RPMI7951 (cell line): ENCODE measurements around the gene ARSB. TPM values are rescaled to one million over a fixed set of nuclear protein-coding genes. Genes with fewer than 3 reads are reported as not detected.

ENCODE experiments used
- DNase-seq: peaks from one replicate; pipeline ENCODE4 v3.0.0-alpha.2; 2012; ENCODE audit warnings: low read depth
- total RNA-seq: library from RNA; depleted of rRNA; stranded (reverse); fragments of >200 nt; shearing (Covaris generic); gene quantifications from 2 replicates; pipeline ENCODE4 v1.2.3, GENCODE V29; 2014

ARSB gene
- total RNA-seq, 1 experiment from 2014 or later, result 18.5 TPM

DNA sequence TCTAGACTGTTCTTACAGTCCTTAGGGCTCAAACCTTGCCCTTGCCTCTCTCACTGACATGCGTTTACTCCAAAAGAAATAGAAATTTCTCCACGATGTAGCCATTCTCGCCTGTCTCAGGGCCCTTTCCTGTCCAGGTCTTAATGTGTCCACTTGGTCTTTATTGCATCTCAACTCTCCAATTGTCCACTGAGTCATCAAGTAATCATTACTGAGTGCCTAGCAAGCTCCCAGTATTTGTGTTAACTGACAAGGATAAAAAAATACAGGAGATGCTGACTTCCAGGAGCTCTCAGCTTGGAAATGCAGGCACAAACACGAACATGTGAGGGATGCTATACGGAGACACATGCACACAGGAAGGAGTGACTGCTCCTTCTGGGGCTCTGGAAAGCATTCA, 147.3 kb downstream of the ARSB start:
- no peak for DNase-seq

- DNase-seq, result no peak
Observed at GRCh38 chr5:78835176-78835575, 149.9 kb downstream of the ARSB start.

- no peak for DNase-seq
Observed at GRCh38 chr5:78833284-78833683, 151.8 kb downstream of the ARSB start.

- DNase-seq, result no peak
Observed at GRCh38 chr5:78830528-78831046, 154.5 kb downstream of the ARSB start.

- no peak for DNase-seq
Observed at GRCh38 chr5:78829811-78830527, 155.1 kb downstream of the ARSB start.

DNA sequence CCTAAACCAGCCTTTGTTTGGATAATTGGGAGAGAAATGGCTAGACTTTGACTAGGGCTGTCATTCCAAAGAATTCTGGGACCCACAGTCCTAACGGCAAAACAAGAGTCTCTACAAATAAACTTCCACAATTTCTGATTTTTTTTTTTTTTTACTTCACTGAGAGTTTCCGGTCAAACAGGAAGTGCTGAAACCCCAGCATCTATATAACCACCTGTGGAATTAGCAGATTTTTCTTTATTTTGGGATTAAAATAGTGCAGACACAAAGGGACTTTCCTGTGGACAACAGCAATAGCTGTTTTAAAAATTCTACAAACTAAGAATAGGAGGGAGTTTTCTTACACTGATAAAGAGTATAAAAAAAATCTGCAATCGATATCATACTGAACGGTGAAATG, 157.4 kb downstream of the ARSB start:
- DNase-seq, result no peak

GRCh38 chr5:78824831-78825281, 160.3 kb downstream of the ARSB start:
- no peak for DNase-seq

- DNase-seq, result no peak
Observed at GRCh38 chr5:78823196-78823595, 161.9 kb downstream of the ARSB start.

- DNase-seq, result no peak
Observed at GRCh38 chr5:78821536-78822021, 163.5 kb downstream of the ARSB start.

DNA sequence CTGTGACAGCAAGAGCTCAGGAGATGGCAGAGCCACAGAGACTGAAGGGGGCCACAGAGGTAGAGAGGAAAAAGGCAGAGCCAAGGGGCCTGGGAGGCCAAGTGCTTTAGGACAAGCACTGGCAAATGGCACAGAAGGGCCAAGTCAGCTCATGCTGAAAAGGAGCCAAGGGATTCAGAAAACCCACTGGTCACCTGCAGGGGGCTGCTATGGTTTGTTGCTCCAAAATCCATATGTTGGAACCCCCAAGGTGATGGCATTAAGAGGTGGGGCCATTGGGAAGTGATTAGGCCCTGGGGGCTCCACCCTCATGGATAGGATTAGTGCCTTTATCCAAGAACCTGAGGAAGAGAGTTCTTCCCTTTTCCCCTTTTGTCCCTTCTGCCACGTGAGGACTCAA, 165.4 kb downstream of the ARSB start:
- DNase-seq, result no peak

DNA sequence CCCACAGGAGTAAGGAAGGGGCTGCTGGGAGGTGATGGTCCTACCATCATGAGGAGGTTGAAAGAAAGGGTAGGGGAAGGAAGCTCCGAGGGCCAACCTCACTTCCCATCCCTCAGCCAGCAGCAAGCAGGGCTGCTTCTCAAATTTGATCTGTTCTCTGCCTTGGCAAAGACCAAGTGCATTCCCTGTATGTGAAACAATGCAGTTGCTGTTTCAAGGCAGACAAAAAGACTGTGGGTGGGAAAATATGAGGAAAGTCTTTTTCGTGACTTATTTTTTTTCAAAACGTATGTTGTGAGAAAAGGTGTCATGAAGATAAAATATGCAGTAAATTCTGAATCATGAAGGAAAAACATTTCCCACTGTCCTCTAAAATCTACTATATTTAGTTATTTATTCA, 165.9 kb downstream of the ARSB start:
- no peak for DNase-seq

DNA sequence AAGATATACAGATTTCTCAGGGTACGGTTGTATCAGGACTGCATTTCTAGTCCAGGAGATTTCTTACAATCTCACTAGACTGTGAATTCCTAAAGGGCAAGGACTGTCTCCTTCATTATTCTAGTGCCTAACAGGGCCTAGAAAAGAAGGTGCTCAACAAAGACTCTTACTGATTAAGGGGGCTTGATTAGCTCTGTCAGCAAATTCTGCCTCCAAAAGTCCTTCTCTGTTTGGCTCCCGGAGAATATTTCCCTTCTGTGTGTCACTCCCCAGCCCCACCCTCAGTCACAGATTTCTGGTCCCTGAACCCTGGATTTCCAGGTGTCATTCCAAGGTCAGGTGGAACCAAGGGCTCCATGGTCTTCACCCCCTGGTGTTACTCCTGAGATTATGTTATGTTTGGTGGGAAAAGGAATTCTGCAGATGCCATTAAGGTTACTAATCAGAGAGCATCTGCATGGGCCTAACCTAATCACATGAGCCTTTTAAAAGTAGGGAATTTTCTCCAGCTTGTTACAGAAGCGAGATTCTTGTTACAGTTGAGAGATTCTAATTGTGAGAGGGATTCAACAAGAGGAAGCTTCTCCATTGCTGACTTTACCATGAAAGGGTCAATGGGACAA, 168.9 kb downstream of the ARSB start:
- no peak for DNase-seq

DNA sequence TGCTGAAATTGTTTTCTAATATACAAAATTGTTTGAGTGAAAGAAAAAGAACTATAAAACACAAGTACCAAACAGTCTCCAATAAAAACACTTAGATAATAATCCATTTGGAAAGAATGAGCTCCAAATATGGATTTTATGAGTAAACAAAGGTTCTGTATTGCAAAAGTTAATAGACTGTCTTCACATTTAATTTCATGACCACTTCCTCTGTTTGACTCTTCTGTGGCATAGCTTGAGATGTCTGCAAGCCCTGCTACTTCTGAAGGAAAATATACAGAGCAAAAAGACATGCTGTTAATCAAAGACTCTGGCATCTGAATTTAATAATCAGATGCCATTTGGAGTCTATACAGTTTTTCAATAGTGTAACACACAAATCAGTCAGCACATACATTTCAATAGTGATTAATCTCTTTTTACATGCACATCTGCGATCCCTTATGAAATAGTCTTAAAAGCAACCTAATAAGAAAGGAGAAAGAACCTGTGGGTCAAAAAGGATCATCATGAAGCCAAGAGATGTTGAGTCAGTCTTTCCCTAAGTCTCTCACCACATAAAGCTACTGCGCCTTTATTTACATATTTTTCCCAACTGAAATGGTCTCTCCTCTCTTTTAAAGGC, 171.1 kb downstream of the ARSB start:
- no peak for DNase-seq

GRCh38 chr5:78813286-78813685, 171.8 kb downstream of the ARSB start:
- DNase-seq, result no peak

DNA sequence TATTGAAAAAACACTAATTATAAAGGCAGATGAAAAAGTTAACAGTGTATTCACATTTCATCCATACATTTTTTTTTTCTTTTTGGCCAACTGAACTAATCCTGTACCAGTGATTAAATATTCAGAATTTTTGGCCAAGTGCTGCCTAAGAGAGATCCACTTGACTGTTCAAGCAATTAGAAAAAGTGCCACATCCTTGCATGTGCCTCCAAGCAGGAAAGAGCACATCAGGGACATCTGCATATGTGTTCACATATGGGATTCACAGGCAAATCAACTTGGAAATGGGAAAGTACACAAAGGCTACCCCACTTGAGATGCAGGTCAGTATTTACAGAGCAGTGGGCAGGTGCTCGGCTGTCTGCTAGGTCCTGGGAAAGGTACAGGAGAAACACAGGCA, 173.2 kb downstream of the ARSB start:
- no peak for DNase-seq

DNA sequence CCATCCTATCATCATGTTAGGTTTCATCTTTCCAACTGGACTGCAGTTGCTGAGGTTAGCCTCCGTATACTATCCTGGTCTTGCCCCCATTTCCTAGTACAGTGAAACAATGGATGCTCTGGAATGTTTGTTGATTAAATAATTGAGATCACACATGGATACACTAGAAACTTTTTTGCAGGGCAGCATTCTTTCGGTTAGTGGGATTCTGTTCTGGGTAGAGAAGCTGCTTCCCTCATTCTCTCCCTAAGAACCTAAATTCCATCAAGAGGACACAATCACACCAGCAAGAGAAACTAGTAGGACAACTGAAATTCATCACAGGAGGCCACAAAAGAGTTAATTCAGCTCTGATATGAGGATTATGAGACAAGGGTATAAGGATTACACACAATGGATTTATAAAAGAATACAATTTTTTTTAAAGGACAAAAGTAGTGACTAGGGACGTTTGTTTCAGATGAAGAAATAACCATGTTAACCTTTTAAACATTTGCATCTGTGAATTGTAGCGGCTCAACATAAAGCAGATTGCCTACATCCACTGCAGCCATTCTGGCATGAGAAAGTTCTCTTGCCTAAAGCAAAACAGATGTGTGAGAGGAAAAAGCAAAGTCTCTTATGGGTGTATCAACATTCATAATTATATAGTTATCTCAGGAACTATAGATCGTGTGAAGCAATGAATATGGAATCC, 173.8 kb downstream of the ARSB start:
- DNase-seq, result peak; percentile 56

DNA sequence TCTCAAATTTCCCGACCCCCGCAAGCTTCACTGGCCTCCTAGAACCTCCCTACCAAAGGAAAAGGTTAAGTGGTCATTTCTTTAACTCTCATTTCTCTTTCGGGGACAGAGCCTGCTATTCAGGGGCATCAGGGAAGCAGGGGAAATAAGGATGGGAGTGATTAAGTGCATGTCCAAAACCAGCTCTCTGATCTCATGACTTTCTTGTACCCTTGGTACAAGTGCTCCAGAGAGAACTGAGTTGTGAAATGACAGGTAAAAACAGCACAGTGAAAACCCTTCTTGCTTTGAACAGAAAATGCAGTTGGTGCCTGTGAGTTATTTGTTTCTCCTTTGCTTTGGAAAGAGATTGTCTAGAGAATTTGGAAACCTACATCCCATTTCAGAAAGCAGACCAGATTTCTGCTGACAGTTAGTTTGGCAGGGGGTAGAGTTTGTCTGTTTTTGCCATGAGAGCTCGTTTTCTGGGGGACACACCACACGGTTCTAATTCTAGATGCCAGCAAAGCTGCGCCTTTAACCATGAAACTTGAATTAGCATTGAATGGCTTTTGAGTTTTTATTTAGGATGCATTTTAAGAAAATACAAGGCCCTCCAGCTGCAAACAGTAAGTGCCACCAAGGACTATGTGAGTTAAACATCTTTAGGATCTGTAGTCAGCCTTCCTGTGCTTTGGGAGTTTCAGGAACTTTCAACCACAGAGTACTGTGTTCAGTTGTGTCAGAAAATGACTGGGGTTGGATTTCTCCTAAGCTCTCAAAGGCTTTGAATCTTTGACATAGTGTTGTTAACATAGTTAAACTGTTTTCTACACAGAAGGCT, 174.8 kb downstream of the ARSB start:
- DNase-seq, result no peak

DNA sequence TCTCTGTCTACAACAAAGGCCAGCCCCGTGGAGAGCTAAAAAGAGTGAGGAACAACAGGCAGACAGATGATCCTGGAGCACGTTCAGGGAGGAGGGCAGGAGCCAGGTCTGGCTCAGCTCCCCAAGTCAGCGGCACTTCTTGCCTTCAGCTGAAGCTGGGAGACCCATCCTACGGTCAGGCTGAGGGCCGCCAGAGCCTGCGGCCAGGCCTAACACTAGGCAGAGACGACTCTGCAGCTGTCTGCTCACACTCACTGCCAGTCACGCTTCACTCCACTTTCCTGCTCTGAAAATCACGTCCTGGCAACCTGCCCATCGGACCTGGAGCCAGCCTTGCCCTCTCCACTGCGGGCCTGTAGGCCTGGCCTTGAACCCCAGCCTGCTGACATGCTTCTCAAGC, 175.7 kb downstream of the ARSB start:
- DNase-seq, result no peak

DNA sequence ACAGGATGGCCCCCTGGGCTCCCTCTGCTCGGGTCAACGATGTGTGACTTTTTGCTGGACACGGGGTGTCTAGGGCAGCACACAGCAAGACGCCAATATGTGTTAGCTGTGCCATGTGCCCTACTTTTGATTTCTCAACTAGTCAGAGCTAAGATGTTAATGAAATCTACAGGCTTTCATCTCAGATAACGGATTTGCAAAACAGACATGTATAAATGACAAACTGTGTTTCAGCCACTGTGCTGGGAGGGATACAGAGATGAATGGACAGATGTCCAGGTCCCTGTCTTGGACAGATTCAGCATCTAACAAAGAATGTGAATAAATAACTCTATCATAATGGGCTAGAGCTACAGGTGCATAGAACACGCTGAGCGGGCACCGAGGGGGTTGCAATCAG, 176.3 kb downstream of the ARSB start:
- DNase-seq, result no peak

GRCh38 chr5:78808380-78808779, 176.7 kb downstream of the ARSB start:
- DNase-seq, result no peak

- peak; percentile 99 for DNase-seq
Observed at GRCh38 chr5:78806544-78806943, 178.6 kb downstream of the ARSB start.
